Karpas-422 (cell line): ENCODE measurements around the gene SNX20. TPM values are rescaled to one million over a fixed set of nuclear protein-coding genes. Genes with fewer than 3 reads are reported as not detected.

Source experiments
- DNase-seq: peaks from one replicate; pipeline ENCODE4 v3.0.0-alpha.2; 2015
- H2AFZ ChIP-seq: fragments of 200-600 bp; sonication (generic); 2 replicates; pipeline ENCODE4 v1.6.1; 2014; ENCODE audit warnings: antibody characterized with exemption, low read length, mixed read lengths
- H3K27ac ChIP-seq: fragments of 200-600 bp; sonication (generic); 2 replicates; pipeline ENCODE4 v1.5.1; 2014; ENCODE audit warnings: mild to moderate bottlenecking, low read length, moderate library complexity
- H3K27me3 ChIP-seq: fragments of 200-600 bp; sonication (generic); 2 replicates; pipeline ENCODE4 v1.6.1; 2014; ENCODE audit warnings: low read length, mixed read lengths
- H3K36me3 ChIP-seq: fragments of 200-600 bp; sonication (generic); 2 replicates; pipeline ENCODE4 v1.6.1; 2014; ENCODE audit warnings: low read length, mixed read lengths; ENCODE audit not compliant: insufficient read depth
- H3K4me1 ChIP-seq: fragments of 200-600 bp; sonication (generic); 2 replicates; pipeline ENCODE4 v1.6.1; 2014; ENCODE audit warnings: mild to moderate bottlenecking, low read length, mixed read lengths
- H3K4me2 ChIP-seq: fragments of 200-600 bp; sonication (generic); 2 replicates; pipeline ENCODE4 v1.6.1; 2014; ENCODE audit warnings: low read length, low read depth, mild to moderate bottlenecking; ENCODE audit not compliant: poor library complexity, severe bottlenecking
- H3K4me3 ChIP-seq: fragments of 200-600 bp; sonication (generic); 2 replicates; pipeline ENCODE4 v1.5.1; 2014; ENCODE audit warnings: mild to moderate bottlenecking, antibody characterized with exemption, low read length, mixed read lengths
- H3K79me2 ChIP-seq: fragments of 200-600 bp; sonication (generic); 2 replicates; pipeline ENCODE4 v1.6.1; 2014; ENCODE audit warnings: mild to moderate bottlenecking, low read length, mixed read lengths
- H3K9ac ChIP-seq: fragments of 200-600 bp; sonication (generic); 2 replicates; pipeline ENCODE4 v1.6.0; 2014; ENCODE audit warnings: low read length
- H3K9me2 ChIP-seq: fragments of 200-600 bp; sonication (generic), shearing (Covaris generic); replicated peaks from 2 replicates; pipeline ENCODE4 v1.6.0; 2014; ENCODE audit warnings: mild to moderate bottlenecking, low read length, moderate library complexity; ENCODE audit not compliant: insufficient read depth
- H3K9me3 ChIP-seq: fragments of 300-700, 200-600 bp; sonication (generic); 2 replicates; pipeline ENCODE4 v1.6.1; 2014; ENCODE audit warnings: low read length, mixed read lengths
- H4K20me1 ChIP-seq: fragments of 200-600 bp; sonication (generic); 2 replicates; pipeline ENCODE4 v1.6.1; 2014; ENCODE audit warnings: mild to moderate bottlenecking, antibody characterized with exemption, low read length, low read depth; ENCODE audit not compliant: insufficient read depth
- total RNA-seq: library from RNA; depleted of rRNA; stranded (reverse); fragments of >200 nt; shearing (Covaris generic); gene quantifications from 2 replicates; pipeline ENCODE4 v1.2.3, GENCODE V29; 2014; ENCODE audit warnings: low replicate concordance; rRNA removed

Gene SNX20
- total RNA-seq, 1 experiment from 2014 or later = 10.2 TPM

GRCh38 chr16:50627419-50627818 lies 53.7 kb downstream of the SNX20 start:
- no peaks in the 10 kb centered on the region for H4K20me1 ChIP-seq

GRCh38 chr16:50626868-50627267 lies 54.2 kb downstream of the SNX20 start:
- Histone ChIP-seq H4K20me1 (no peaks in the 10 kb centered on the region), H3K4me3 (no peak overlapping the region), H2AFZ (no peak overlapping the region), H3K9me3 (no peaks in the 10 kb centered on the region), H3K36me3 (no peaks in the 10 kb centered on the region), H3K4me1 (no peaks in the 10 kb centered on the region), H3K4me2 (no peak overlapping the region), H3K27ac (no peak overlapping the region), H3K79me2 (no peaks in the 10 kb centered on the region), H3K27me3 (no peaks in the 10 kb centered on the region), H3K9ac (no peak overlapping the region), H3K9me2 (no peaks in the 10 kb centered on the region)
- DNase-seq = no peak

More at GRCh38 chr16:50627419-50627818, 53.7 kb downstream of the SNX20 start:
- peak; percentile 42 for DNase-seq
- H3K27ac ChIP-seq = no peak overlapping the region
- H3K9me2 ChIP-seq = no peaks in the 10 kb centered on the region
- no peaks in the 10 kb centered on the region for H3K9me3 ChIP-seq
- H3K4me2 ChIP-seq = no peak overlapping the region
- no peaks in the 10 kb centered on the region for H3K4me1 ChIP-seq
- H3K27me3 ChIP-seq = no peaks in the 10 kb centered on the region
- H3K79me2 ChIP-seq = no peaks in the 10 kb centered on the region
- no peaks in the 10 kb centered on the region for H3K36me3 ChIP-seq
- no peak overlapping the region for H3K9ac ChIP-seq
- H3K4me3 ChIP-seq = no peak overlapping the region
- H2AFZ ChIP-seq = no peak overlapping the region

GRCh38 chr16:50625374-50625773 lies 55.7 kb downstream of the SNX20 start:
- no peaks in the 10 kb centered on the region for H3K36me3 ChIP-seq
- H3K9me2 ChIP-seq = no peaks in the 10 kb centered on the region
- H3K4me2 ChIP-seq = no peak overlapping the region
- H3K9ac ChIP-seq = no peak overlapping the region
- H3K4me1 ChIP-seq = no peaks in the 10 kb centered on the region
- H4K20me1 ChIP-seq = no peaks in the 10 kb centered on the region
- no peaks in the 10 kb centered on the region for H3K27me3 ChIP-seq
- DNase-seq = no peak
- H3K9me3 ChIP-seq = no peaks in the 10 kb centered on the region
- no peak overlapping the region for H3K4me3 ChIP-seq
- H3K79me2 ChIP-seq = no peaks in the 10 kb centered on the region
- H2AFZ ChIP-seq = no peak overlapping the region
- H3K27ac ChIP-seq = no peak overlapping the region

- no peak overlapping the region for H3K27ac ChIP-seq
- no peak overlapping the region for H3K9ac ChIP-seq
- no peaks in the 10 kb centered on the region for H4K20me1 ChIP-seq
- no peaks in the 10 kb centered on the region for H3K9me2 ChIP-seq
- no peaks in the 10 kb centered on the region for H3K9me3 ChIP-seq
- H3K4me2 ChIP-seq = no peak overlapping the region
- no peaks in the 10 kb centered on the region for H3K27me3 ChIP-seq
- no peak for DNase-seq
- H3K79me2 ChIP-seq = no peaks in the 10 kb centered on the region
- no peaks in the 10 kb centered on the region for H3K36me3 ChIP-seq
- no peak overlapping the region for H3K4me3 ChIP-seq
- H2AFZ ChIP-seq = no peak overlapping the region
- no peaks in the 10 kb centered on the region for H3K4me1 ChIP-seq
Measured at GRCh38 chr16:50624449-50624970, 56.6 kb downstream of the SNX20 start.

GRCh38 chr16:50622643-50623369 lies 58.3 kb downstream of the SNX20 start:
- no peak for DNase-seq
- Histone ChIP-seq H3K4me2 (no peak overlapping the region), H3K79me2 (no peaks in the 10 kb centered on the region), H3K4me3 (no peak overlapping the region), H3K36me3 (no peaks in the 10 kb centered on the region), H3K27me3 (no peaks in the 10 kb centered on the region), H3K9me2 (no peaks in the 10 kb centered on the region), H3K9me3 (no peaks in the 10 kb centered on the region), H3K9ac (no peak overlapping the region), H3K27ac (no peak overlapping the region), H2AFZ (no peak overlapping the region), H3K4me1 (no peaks in the 10 kb centered on the region), H4K20me1 (no peaks in the 10 kb centered on the region)

- H3K4me1 ChIP-seq = no peaks in the 10 kb centered on the region
- no peaks in the 10 kb centered on the region for H4K20me1 ChIP-seq
- H3K9me3 ChIP-seq = no peaks in the 10 kb centered on the region
- no peak overlapping the region for H3K9ac ChIP-seq
- H2AFZ ChIP-seq = no peak overlapping the region
- no peak overlapping the region for H3K4me3 ChIP-seq
- H3K27ac ChIP-seq = no peak overlapping the region
- H3K79me2 ChIP-seq = no peaks in the 10 kb centered on the region
- DNase-seq = no peak
- no peaks in the 10 kb centered on the region for H3K9me2 ChIP-seq
- no peaks in the 10 kb centered on the region for H3K36me3 ChIP-seq
- no peaks in the 10 kb centered on the region for H3K27me3 ChIP-seq
- no peak overlapping the region for H3K4me2 ChIP-seq
Measured at GRCh38 chr16:50622029-50622428, 59.1 kb downstream of the SNX20 start.

Other genes starting within 250 kb of the SNX20 start
- gene NKD1, start 132.9 kb downstream of the SNX20 start, total RNA-seq = not detected in 2 replicates
- gene NOD2, start 12.3 kb upstream of the SNX20 start, total RNA-seq = not detected in 2 replicates
- 37.5 and 44.4 TPM in 2 replicates for gene CYLD, start 60.8 kb upstream of the SNX20 start, total RNA-seq